HG03558 (cell line): ENCODE data around the gene SIMC1.

Source experiments
- ATAC-seq: cut with Tn5 transposase; IDR thresholded peaks from one replicate; pipeline ENCODE4 v1.9.1; 2021; ENCODE audit warnings: moderate number of reproducible peaks; ENCODE audit not compliant: unreplicated experiment; ENCODE audit errors: extremely low read depth

The SIMC1 gene

GRCh38 chr5:176384366-176384930 lies 146.2 kb downstream of the SIMC1 start:
- ATAC-seq: no peak

- no peak for ATAC-seq
These were observed 146.8 kb downstream of the SIMC1 start for GRCh38 chr5:176384991-176385390.

- no peak for ATAC-seq
These were observed 148.3 kb downstream of the SIMC1 start for GRCh38 chr5:176386491-176386890.

DNA sequence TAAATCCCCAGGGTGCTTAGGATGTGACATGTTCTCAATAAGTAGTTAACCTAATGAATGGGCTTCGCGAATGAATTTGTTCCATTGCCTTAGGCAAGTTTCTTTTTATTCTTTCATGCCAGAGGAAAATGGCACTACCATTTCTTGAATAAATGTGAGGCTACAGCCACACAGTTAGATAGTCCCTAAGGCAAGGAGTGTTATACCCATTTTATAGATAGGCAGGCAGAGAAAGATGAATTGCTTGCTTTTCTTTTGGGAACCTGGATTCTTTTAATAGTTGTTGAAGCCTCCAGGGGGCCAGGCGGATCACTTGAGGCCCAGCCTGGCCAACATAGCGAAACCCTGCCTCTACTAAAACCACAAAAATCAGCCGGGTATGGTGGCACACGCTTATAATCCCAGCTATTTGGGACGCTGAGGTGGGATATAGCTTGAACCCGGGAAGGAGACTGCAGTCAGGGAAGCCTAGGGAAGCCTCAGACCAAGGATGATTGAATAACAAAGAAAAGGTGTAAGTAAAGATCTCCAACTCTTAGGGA lies 149.2 kb downstream of the SIMC1 start:
- ATAC-seq: no peak

- ATAC-seq: no peak
These were observed 149.8 kb downstream of the SIMC1 start for GRCh38 chr5:176388003-176388443.

DNA sequence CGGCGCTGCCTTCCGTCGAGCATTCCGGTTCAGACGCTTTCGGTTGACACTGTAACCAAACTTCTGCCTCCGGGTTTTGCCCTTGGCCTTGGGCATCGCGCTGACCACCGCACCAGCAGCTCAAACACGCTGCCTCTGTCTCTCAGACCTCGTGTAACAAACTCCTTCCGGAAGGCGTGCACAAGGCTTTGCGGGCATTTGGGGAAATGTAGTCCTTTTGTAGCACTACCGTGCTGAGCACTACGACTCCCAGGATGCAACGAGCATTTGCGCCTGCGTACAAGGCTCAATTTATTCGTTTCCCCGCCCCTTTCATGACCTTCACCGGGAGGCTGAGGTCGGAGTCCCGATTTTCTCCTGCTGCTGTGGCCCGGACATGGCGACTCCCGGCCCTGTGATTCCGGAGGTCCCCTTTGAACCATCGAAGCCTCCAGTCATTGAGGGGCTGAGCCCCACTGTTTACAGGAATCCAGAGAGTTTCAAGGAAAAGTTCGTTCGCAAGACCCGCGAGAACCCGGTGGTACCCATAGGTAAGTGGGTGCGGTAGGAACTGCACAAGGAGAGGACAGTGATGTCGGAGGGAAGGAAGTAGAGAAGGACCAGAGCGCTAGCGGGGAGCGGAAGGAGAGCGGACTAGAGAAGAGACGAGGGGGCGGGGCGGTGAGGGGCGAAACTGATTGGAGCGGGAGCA lies 150.4 kb downstream of the SIMC1 start, which contains the start of the genes HIGD2A and NOP16:
HIGD2A (plus strand) TSS at position 308 of the 691 bp plus-strand sequence; CDS start at position 377, 69 bp downstream.
NOP16 (minus strand) TSS at position 155 of the 691 bp plus-strand sequence; CDS start at position 96, 59 bp downstream.
- ATAC-seq: peak; percentile 70

GRCh38 chr5:176389135-176390123 lies 151.2 kb downstream of the SIMC1 start:
- ATAC-seq: peak; percentile 12

DNA sequence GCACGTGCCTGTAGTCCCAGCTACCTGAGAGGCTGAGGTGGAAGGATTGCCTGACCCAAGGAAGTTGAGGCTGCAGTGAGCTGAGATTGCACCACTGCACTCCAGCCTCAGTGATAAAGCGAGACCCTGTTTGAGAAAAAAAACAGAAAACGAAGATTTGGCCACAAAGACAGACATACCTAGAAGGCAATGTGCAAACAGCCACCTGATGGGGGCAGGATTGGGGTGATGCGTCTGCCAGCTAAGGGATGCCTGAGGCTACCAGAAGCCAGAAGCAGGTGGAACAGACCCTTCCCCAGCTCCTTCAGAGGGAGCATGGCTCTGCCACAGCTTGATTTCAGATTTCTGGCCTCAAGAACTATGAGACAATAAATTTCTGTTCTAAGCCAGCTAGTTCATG lies 153.3 kb downstream of the SIMC1 start:
- no peak for ATAC-seq

DNA sequence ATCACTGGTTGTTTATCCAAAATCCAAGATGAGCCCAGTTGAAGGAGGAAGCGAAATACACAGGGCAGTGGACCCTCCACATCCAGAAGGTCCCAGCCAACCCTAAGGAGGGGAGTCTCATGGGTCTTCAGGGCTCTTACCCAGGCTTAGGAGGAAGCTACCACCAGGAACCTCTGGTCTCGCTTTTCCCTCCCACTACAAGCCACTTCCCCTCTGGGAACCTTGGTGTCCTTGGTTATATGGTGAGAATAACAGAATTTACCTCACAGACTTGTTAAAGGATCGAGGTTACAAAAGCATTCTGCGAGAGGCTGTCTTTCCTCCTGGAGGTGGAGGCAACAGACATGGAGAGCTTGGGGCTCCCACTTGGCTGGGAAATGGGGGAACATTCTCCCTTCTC lies 153.8 kb downstream of the SIMC1 start:
- no peak for ATAC-seq

DNA sequence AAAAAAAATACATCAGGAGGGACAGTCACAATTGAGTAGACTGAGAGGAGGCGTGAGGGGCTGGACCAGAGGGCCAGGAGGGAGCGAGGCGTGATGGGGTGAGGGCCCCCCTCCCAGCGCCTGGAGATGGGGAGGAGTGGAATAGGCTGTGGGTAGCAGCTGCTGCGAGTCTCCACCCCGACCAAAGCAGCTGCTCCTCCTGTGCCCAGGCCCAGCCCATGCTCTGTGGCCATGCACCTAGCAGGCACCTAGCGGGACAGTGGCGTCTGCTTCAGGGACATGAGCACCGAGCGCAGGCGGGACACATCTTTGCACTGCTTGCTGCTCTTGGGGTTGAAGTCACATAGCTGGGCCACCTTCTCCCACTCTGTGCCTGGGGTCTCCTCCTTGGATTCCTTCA lies 154.3 kb downstream of the SIMC1 start:
- no peak for ATAC-seq

- ATAC-seq: no peak
These were observed 155.9 kb downstream of the SIMC1 start for GRCh38 chr5:176394096-176394495.

DNA sequence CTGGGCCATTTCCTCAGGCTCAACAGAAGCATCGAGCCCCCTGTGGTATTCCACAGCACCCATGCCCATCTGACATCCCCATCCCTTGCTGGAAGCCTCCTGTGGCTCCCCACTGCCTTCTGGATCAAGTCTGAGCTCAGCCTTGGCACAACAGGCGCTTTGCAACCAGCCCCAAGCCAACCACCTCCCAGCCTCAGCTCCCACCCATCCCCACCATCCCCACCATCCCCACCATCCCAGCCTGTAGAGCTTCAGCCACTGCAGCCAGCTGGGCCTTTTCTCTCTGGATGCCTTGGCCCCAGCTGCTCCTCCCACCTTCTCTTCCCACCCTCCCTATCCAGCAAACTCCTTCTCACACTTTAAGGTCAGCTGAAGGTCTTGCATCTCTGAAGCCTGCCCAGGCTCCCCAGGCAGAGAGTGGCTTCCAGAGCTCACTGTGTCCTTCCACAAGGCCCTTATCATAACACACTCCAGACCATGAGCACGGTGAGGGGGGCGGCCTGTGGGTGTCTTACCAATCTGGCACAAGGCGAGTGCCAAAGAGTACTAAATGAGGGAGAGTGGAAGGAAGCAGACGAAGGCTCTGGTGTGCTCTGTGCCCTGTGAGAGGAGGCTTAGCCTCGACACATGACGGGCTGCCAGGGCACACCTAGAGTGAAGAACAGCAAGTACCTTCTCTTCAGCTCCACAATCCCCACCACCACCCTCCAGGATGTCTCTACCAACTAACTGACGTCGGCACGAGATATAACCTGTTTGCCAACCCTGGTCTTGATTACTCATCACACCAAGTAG lies 156.9 kb downstream of the SIMC1 start:
- no peak for ATAC-seq
